HEK293 (cell line): ENCODE results near the gene CDH12.

Experiments used
- SP2 ChIP-seq: fragments of 450-650 bp; formaldehyde crosslinking; IDR thresholded peaks from 2 replicates; pipeline ENCODE4 v1.5.1; 2016; ENCODE audit warnings: missing biosample characterization, missing genetic modification characterization
- WT1 ChIP-seq: fragments of 450-650 bp; formaldehyde crosslinking; IDR thresholded peaks from 2 replicates; pipeline ENCODE4 v1.5.1; 2016; ENCODE audit warnings: missing biosample characterization, missing genetic modification characterization
- YY1 ChIP-seq: fragments of 450-650 bp; formaldehyde crosslinking; IDR thresholded peaks from 2 replicates; pipeline ENCODE4 v1.5.1; 2018; ENCODE audit warnings: missing biosample characterization, missing genetic modification characterization
- ZNF19 ChIP-seq: fragments of 450-650 bp; formaldehyde crosslinking; IDR thresholded peaks from 2 replicates; pipeline ENCODE4; 2016; ENCODE audit warnings: missing biosample characterization, missing genetic modification characterization, low read depth
- ZNF560 ChIP-seq: fragments of 450-650 bp; formaldehyde crosslinking; IDR thresholded peaks from 2 replicates; pipeline ENCODE4 v1.5.1; 2017; ENCODE audit warnings: missing biosample characterization, missing genetic modification characterization, borderline replicate concordance
- ZNF610 ChIP-seq: fragments of 450-650 bp; formaldehyde crosslinking; IDR thresholded peaks from 2 replicates; pipeline ENCODE4 v1.5.1; 2016; ENCODE audit warnings: missing biosample characterization, missing genetic modification characterization, borderline replicate concordance
- ZNF664 ChIP-seq: fragments of 450-650 bp; formaldehyde crosslinking; IDR thresholded peaks from 2 replicates; pipeline ENCODE4 v1.5.1; 2016; ENCODE audit warnings: missing biosample characterization, missing genetic modification characterization
- TF ChIP-seq, protein P1 (sequence below): fragments of 450-650 bp; formaldehyde crosslinking; IDR thresholded peaks from 2 replicates; pipeline ENCODE4 v1.5.1; 2016; ENCODE audit warnings: missing biosample characterization, missing genetic modification characterization
- TF ChIP-seq, protein P2 (sequence below): fragments of 450-650 bp; formaldehyde crosslinking; IDR thresholded peaks from 2 replicates; pipeline ENCODE4 v1.5.1; 2016; ENCODE audit warnings: missing biosample characterization, missing genetic modification characterization
- TF ChIP-seq, protein P3 (sequence below): fragments of 450-650 bp; formaldehyde crosslinking; IDR thresholded peaks from 2 replicates; pipeline ENCODE4 v1.5.1; 2016; ENCODE audit warnings: missing biosample characterization, missing genetic modification characterization

DNA sequence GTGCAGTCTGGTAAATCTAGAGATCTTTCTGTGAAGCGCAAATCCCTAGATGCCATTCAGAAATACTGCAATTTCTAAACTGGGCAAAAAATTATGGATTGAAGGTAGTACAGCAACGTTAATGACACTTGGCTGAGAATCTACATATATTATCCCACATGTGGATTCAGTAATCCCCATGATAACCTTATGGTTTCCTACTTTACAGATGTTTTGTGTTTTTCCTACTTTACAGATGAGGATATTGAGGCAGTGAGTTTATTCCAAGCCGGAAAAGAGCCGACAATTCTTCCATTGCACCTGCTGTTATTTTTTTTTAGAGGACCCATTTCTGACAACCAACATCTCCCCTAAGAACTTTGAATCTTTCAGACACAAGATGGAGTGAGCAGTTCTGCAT is 796.5 kb downstream of the CDH12 start:
- no peak for TF ChIP-seq ZNF19
- TF ChIP-seq WT1 (tag by site-specific recombination), result no peak
- TF ChIP-seq ZNF560, result no peak
- TF ChIP-seq, protein P1, sequence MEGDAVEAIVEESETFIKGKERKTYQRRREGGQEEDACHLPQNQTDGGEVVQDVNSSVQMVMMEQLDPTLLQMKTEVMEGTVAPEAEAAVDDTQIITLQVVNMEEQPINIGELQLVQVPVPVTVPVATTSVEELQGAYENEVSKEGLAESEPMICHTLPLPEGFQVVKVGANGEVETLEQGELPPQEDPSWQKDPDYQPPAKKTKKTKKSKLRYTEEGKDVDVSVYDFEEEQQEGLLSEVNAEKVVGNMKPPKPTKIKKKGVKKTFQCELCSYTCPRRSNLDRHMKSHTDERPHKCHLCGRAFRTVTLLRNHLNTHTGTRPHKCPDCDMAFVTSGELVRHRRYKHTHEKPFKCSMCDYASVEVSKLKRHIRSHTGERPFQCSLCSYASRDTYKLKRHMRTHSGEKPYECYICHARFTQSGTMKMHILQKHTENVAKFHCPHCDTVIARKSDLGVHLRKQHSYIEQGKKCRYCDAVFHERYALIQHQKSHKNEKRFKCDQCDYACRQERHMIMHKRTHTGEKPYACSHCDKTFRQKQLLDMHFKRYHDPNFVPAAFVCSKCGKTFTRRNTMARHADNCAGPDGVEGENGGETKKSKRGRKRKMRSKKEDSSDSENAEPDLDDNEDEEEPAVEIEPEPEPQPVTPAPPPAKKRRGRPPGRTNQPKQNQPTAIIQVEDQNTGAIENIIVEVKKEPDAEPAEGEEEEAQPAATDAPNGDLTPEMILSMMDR (tag by site-specific recombination), result no peak
- no peak for TF ChIP-seq ZNF664 (tag by site-specific recombination)
- TF ChIP-seq, protein P2, sequence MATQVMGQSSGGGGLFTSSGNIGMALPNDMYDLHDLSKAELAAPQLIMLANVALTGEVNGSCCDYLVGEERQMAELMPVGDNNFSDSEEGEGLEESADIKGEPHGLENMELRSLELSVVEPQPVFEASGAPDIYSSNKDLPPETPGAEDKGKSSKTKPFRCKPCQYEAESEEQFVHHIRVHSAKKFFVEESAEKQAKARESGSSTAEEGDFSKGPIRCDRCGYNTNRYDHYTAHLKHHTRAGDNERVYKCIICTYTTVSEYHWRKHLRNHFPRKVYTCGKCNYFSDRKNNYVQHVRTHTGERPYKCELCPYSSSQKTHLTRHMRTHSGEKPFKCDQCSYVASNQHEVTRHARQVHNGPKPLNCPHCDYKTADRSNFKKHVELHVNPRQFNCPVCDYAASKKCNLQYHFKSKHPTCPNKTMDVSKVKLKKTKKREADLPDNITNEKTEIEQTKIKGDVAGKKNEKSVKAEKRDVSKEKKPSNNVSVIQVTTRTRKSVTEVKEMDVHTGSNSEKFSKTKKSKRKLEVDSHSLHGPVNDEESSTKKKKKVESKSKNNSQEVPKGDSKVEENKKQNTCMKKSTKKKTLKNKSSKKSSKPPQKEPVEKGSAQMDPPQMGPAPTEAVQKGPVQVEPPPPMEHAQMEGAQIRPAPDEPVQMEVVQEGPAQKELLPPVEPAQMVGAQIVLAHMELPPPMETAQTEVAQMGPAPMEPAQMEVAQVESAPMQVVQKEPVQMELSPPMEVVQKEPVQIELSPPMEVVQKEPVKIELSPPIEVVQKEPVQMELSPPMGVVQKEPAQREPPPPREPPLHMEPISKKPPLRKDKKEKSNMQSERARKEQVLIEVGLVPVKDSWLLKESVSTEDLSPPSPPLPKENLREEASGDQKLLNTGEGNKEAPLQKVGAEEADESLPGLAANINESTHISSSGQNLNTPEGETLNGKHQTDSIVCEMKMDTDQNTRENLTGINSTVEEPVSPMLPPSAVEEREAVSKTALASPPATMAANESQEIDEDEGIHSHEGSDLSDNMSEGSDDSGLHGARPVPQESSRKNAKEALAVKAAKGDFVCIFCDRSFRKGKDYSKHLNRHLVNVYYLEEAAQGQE, result no peak
- TF ChIP-seq, protein P3, sequence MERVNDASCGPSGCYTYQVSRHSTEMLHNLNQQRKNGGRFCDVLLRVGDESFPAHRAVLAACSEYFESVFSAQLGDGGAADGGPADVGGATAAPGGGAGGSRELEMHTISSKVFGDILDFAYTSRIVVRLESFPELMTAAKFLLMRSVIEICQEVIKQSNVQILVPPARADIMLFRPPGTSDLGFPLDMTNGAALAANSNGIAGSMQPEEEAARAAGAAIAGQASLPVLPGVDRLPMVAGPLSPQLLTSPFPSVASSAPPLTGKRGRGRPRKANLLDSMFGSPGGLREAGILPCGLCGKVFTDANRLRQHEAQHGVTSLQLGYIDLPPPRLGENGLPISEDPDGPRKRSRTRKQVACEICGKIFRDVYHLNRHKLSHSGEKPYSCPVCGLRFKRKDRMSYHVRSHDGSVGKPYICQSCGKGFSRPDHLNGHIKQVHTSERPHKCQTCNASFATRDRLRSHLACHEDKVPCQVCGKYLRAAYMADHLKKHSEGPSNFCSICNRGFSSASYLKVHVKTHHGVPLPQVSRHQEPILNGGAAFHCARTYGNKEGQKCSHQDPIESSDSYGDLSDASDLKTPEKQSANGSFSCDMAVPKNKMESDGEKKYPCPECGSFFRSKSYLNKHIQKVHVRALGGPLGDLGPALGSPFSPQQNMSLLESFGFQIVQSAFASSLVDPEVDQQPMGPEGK, result no peak
- no peak for TF ChIP-seq YY1 (tag by site-specific recombination)
- TF ChIP-seq ZNF610 (tag by site-specific recombination), result no peak
- TF ChIP-seq SP2 (tag by site-specific recombination), result no peak
